CD4-positive, alpha-beta T cell treated with Interleukin-17A for 4 hours (primary cell): ENCODE results near the gene SH3RF3.
"Not testable (repeated sequence)": the region's sequence is repeated elsewhere in the genome, so short reads cannot be mapped to it uniquely, and the experiment has no call there.

Source experiments
- DNase-seq: peaks from one replicate; pipeline ENCODE4 v3.0.0-alpha.2; 2020; ENCODE audit warnings: mixed read lengths

Gene SH3RF3

DNA sequence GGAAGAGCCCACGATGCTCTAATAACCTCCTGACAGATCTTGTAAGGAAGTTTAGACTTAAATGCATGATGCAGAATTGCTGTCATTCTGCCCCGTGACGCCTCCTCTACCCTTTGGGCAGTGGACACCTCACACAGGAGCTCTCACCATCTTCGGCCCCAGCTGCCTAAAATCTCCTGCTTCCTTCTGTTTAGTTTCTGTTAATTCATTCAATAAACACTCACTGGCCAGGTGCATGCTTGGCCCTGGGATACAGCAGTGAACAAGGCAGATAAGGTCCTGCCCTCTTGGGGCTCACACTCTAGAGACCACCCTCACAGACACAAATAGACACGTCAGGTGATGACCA, 403.7 kb downstream of the SH3RF3 start:
- DNase-seq, result no peak

- no peak for DNase-seq
These were observed 404.8 kb downstream of the SH3RF3 start for GRCh38 chr2:109533823-109534222.

GRCh38 chr2:109535217-109535946, 406.4 kb downstream of the SH3RF3 start:
- no peak for DNase-seq

DNA sequence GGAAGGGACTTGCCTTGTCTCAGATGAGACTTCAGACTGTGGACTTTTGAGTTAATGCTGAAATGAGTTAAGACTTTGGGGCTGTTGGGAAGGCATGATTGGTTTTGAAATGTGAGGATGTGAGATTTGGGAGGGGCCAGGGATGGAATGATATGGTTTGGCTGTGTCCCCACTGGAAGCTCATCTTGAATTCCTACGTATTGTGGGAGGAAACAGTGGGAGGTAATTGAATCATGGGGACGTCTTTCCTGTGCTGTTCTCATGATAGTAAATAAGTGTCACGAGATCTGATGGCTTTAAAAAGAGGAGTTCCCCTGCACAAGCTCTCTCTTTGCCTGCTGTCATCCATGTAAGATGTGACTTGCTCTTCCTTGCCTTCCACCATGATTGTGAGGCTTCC, 407.6 kb downstream of the SH3RF3 start:
- DNase-seq, result not testable (repeated sequence)

DNA sequence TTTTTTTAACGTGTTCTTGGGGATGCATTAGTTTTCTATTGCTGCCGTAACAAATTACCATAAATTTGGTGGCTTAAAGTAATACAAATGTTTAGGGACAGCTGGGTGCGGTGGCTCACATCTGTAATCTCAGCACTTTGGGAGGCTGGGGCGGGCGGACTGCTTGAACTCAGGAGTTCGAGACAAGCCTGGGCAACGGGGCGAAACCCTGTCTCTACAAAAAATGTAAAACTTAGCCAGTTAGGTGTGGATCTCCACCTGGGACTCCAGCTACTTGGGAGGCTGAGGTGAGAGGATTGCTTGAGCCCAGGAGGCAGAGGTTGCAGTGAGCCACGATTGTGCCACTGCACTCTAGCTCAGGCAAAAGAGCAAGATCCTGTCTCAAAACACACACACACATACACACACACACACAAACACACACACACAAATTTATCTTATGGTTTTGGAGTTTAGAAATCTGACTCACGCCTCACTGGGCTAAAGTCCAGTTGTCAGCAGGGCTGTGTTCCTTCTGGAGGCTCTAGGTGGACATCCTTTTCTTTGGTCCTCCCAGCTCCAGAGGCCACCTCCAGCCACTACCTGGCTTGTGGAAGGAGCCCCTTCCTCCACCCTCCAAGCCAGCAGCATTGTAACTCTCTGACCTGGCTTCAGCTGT, 408.7 kb downstream of the SH3RF3 start:
- no peak for DNase-seq

GRCh38 chr2:109538546-109538945, 409.5 kb downstream of the SH3RF3 start:
- DNase-seq, result no peak

DNA sequence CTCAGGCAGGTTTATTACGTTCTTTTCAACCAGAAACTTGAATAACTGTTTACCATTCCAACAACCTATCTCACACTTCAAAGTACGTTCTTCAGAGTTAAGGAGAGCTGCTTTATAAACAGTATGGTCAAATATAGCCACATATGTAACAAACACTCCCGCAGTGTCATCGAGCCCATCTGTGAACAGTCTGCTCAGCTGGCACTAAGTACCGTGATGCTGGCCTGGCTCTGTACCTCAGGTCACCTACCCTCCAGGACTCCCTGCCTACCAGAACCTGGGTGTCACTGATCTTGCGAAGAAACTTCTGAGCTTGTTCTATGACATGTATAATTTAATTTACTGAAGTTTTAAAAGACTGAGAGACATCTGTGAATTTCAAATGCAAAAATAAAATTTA, 413.4 kb downstream of the SH3RF3 start:
- DNase-seq, result no peak

GRCh38 chr2:109545828-109546713, 417.1 kb downstream of the SH3RF3 start:
- DNase-seq, result peak; percentile 62

DNA sequence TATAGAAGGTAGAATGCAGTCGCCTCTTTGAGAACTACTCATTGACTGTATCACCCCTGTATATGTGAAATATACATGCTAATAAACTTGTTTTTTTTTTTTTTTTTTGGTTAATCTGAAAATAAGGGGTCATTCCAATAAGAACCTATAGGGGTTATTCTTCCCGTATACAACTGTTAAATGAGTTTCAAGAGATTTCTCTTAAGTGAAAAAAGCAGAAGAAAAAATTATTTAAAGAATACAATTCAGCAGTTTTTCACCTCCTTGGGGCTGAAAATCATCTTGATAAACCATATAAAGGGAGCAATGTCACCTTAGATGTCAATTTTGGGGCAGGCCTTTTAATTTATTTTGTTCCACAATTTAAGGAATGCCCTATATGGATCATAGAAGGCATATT, 418.3 kb downstream of the SH3RF3 start:
- DNase-seq, result no peak

- no peak for DNase-seq
These were observed 420.1 kb downstream of the SH3RF3 start for GRCh38 chr2:109549016-109549590.
